GM18505 (cell line): ENCODE measurements around the gene CD177.
"Not testable (repeated sequence)": the region's sequence is repeated elsewhere in the genome, so short reads cannot be mapped to it uniquely, and the experiment has no call there.

ENCODE experiments used
- ATAC-seq: cut with Tn5 transposase; IDR thresholded peaks from one replicate; pipeline ENCODE4 v1.9.1; 2021; ENCODE audit not compliant: unreplicated experiment
- POLR2A ChIP-seq: IDR thresholded peaks from 4 replicates; pipeline ENCODE4 v1.6.1; 2011; ENCODE audit warnings: borderline replicate concordance; ENCODE audit not compliant: insufficient read depth, insufficient read length; ENCODE audit errors: extremely low read depth

Gene CD177

GRCh38 chr19:43351998-43352746 lies 1.3 kb upstream of the CD177 start:
- no peak for TF ChIP-seq POLR2A
- no peak for ATAC-seq

GRCh38 chr19:43354305-43354627 lies 780 bp downstream of the CD177 start:
- ATAC-seq = no peak
- no peak for TF ChIP-seq POLR2A

- not testable (repeated sequence) for ATAC-seq
Measured at GRCh38 chr19:43356749-43357148, 3.3 kb downstream of the CD177 start.

GRCh38 chr19:43362179-43362578 lies 8.7 kb downstream of the CD177 start:
- no peak for TF ChIP-seq POLR2A
- ATAC-seq = no peak

- TF ChIP-seq POLR2A = no peak
- no peak for ATAC-seq
Measured at GRCh38 chr19:43362745-43363144, 9.3 kb downstream of the CD177 start.

GRCh38 chr19:43365677-43366076 lies 12.2 kb downstream of the CD177 start:
- ATAC-seq = not testable (repeated sequence)

- ATAC-seq = no peak
- TF ChIP-seq POLR2A = no peak
Measured at GRCh38 chr19:43367822-43368221, 14.3 kb downstream of the CD177 start.

- not testable (repeated sequence) for ATAC-seq
Measured at GRCh38 chr19:43368897-43369296, 15.4 kb downstream of the CD177 start.

- ATAC-seq = no peak
- TF ChIP-seq POLR2A = no peak
Measured at GRCh38 chr19:43371909-43372308, 18.4 kb downstream of the CD177 start.

GRCh38 chr19:43372462-43372861 lies 19.0 kb downstream of the CD177 start:
- ATAC-seq = no peak
- TF ChIP-seq POLR2A = no peak

GRCh38 chr19:43377624-43378023 lies 24.1 kb downstream of the CD177 start:
- not testable (repeated sequence) for ATAC-seq

- no peak for TF ChIP-seq POLR2A
Measured at GRCh38 chr19:43380008-43380407, 26.5 kb downstream of the CD177 start.

GRCh38 chr19:43380771-43381386 lies 27.4 kb downstream of the CD177 start:
- no peak for TF ChIP-seq POLR2A
- ATAC-seq = no peak

More at GRCh38 chr19:43380008-43380407, 26.5 kb downstream of the CD177 start:
- ATAC-seq = no peak

GRCh38 chr19:43382586-43383216 lies 29.2 kb downstream of the CD177 start:
- not testable (repeated sequence) for ATAC-seq

- not testable (repeated sequence) for ATAC-seq
Measured at GRCh38 chr19:43383254-43383653, 29.8 kb downstream of the CD177 start.

- not testable (repeated sequence) for ATAC-seq
Measured at GRCh38 chr19:43383759-43384158, 30.3 kb downstream of the CD177 start.

GRCh38 chr19:43390903-43391551 lies 37.5 kb downstream of the CD177 start:
- not testable (repeated sequence) for ATAC-seq

GRCh38 chr19:43391552-43391935 lies 38.1 kb downstream of the CD177 start:
- not testable (repeated sequence) for ATAC-seq

- ATAC-seq = not testable (repeated sequence)
Measured at GRCh38 chr19:43393501-43393900, 40.0 kb downstream of the CD177 start.
